SK-N-SH (cell line): ENCODE measurements around the gene FBLN7. TPM values are rescaled to one million over a fixed set of nuclear protein-coding genes. Genes with fewer than 3 reads are reported as not detected.

Source experiments
- CTCF ChIA-PET: fragments of 300-600, 350-600 bp; formaldehyde crosslinking; extraction: SDS; loops from one replicate; lab custom pipeline; 2021; lab: Yijun Ruan, JAX
- POLR2A ChIA-PET: fragments of 350-600 bp; sonication (Branson Sonifier 250); formaldehyde crosslinking; extraction: SDS; loops from one replicate; lab custom pipeline; 2020; ENCODE audit warnings: antibody characterized with exemption, inconsistent platforms; lab: Yijun Ruan, JAX
- DNase-seq: peaks from one replicate; pipeline ENCODE4 v3.0.0; 2012
- H2AFZ ChIP-seq: fragments of 200-600 bp; sonication (generic); 2 replicates; pipeline ENCODE4 v1.8.1; 2016; ENCODE audit warnings: antibody characterized with exemption, mild to moderate bottlenecking, low read depth
- H3F3A ChIP-seq: fragments of 200-600 bp; sonication (generic); replicated peaks from 2 replicates; pipeline ENCODE3; 2016; ENCODE audit warnings: antibody characterized with exemption, mild to moderate bottlenecking; ENCODE audit not compliant: insufficient read depth
- H3K27ac ChIP-seq, 2 experiments: fragments of 200-500 bp in 1 of 2; fragments of 200-600 bp in 1 of 2; sonication (Bioruptor generic) in 1 of 2; sonication (generic), shearing (Covaris generic) in 1 of 2; 2 replicates each; pipeline versions ENCODE4 v1.5.1 to v1.6.1; 2014 to 2016; ENCODE audit warnings: low read depth in 2 of 2, inconsistent platforms in 1 of 2, low read length in 1 of 2, mild to moderate bottlenecking in 1 of 2, mixed read lengths in 1 of 2
- H3K27me3 ChIP-seq: fragments of 200-600 bp; sonication (generic), shearing (Covaris generic); 2 replicates; pipeline ENCODE4 v1.6.1; 2016; ENCODE audit warnings: mixed run types; ENCODE audit not compliant: insufficient read depth
- H3K36me3 ChIP-seq, 2 experiments: fragments of 200-500 bp in 1 of 2; fragments of 200-600 bp in 1 of 2; sonication (Bioruptor generic) in 1 of 2; sonication (generic) in 1 of 2; replicated peaks in 1 of 2; 2 replicates each; pipeline versions ENCODE3 to v1.5.1; 2014 to 2016; ENCODE audit warnings: low read length in 1 of 2, mild to moderate bottlenecking in 1 of 2; ENCODE audit not compliant: insufficient read depth in 2 of 2, control insufficient read depth in 1 of 2
- H3K4me1 ChIP-seq, 2 experiments: fragments of 200-500 bp in 1 of 2; fragments of 200-600 bp in 1 of 2; sonication (Bioruptor generic) in 1 of 2; sonication (generic), shearing (Covaris generic) in 1 of 2; 2 replicates each; pipeline versions ENCODE4 v1.5.1 to v1.6.1; 2014 to 2016; ENCODE audit warnings: low read depth in 1 of 2, low read length in 1 of 2, mixed run types in 1 of 2; ENCODE audit not compliant: insufficient read depth in 2 of 2, control insufficient read depth in 1 of 2
- H3K4me2 ChIP-seq: fragments of 200-600 bp; sonication (generic), shearing (Covaris generic); 2 replicates; pipeline ENCODE4 v1.6.1; 2017; ENCODE audit warnings: mixed run types
- H3K4me3 ChIP-seq, 2 experiments: fragments of 200-500 bp in 1 of 2; fragments of 200-600 bp in 1 of 2; sonication (Bioruptor generic) in 1 of 2; sonication (generic), shearing (Covaris generic) in 1 of 2; 2 replicates each; pipeline versions ENCODE4 v1.5.1 to v1.8.1; 2014 to 2016; ENCODE audit warnings: low read depth in 2 of 2, inconsistent platforms in 1 of 2, low read length in 1 of 2, mild to moderate bottlenecking in 1 of 2, mixed read lengths in 1 of 2, moderate library complexity in 1 of 2
- H3K79me2 ChIP-seq: fragments of 200-600 bp; sonication (generic); 2 replicates; pipeline ENCODE4 v1.8.1; 2017; ENCODE audit warnings: mild to moderate bottlenecking; ENCODE audit not compliant: insufficient read depth
- H3K9ac ChIP-seq: fragments of 200-600 bp; sonication (generic); 2 replicates; pipeline ENCODE4 v1.6.1; 2017; ENCODE audit warnings: mixed run types
- H3K9me2 ChIP-seq: fragments of 200-600 bp; sonication (generic); 2 replicates; pipeline ENCODE4 v1.6.1; 2017; ENCODE audit warnings: mixed run types
- H3K9me3 ChIP-seq: fragments of 200-600 bp; sonication (generic); 2 replicates; pipeline ENCODE4 v1.6.1; 2017; ENCODE audit warnings: mixed run types, mild to moderate bottlenecking, moderate library complexity
- H4K20me1 ChIP-seq: fragments of 200-600 bp; sonication (generic); 2 replicates; pipeline ENCODE4 v1.6.1; 2017; ENCODE audit warnings: mild to moderate bottlenecking, mixed run types; ENCODE audit not compliant: insufficient read depth
- EP300 ChIP-seq, 2 experiments: IDR thresholded peaks; 2 replicates each; pipeline versions ENCODE4 v1.4.0 to v1.6.1; 2012; ENCODE audit warnings: borderline replicate concordance in 1 of 2, low read depth in 1 of 2, low read length in 1 of 2
- FOSL2 ChIP-seq: IDR thresholded peaks from 2 replicates; pipeline ENCODE4 v1.4.0; 2012; ENCODE audit warnings: low read depth, mild to moderate bottlenecking, moderate library complexity, borderline replicate concordance
- FOXJ3 ChIP-seq: sonication (generic); formaldehyde crosslinking; IDR thresholded peaks from 2 replicates; pipeline ENCODE4 v1.5.1; 2020; ENCODE audit warnings: mild to moderate bottlenecking, missing genetic modification reagents
- FOXM1 ChIP-seq: IDR thresholded peaks from 2 replicates; pipeline ENCODE4 v1.4.0; 2012; ENCODE audit warnings: low read depth, mild to moderate bottlenecking
- GABPA ChIP-seq: IDR thresholded peaks from 2 replicates; pipeline ENCODE4 v1.4.0; 2012; ENCODE audit warnings: low read depth, mild to moderate bottlenecking
- GATA2 ChIP-seq: sonication (generic); formaldehyde crosslinking; IDR thresholded peaks from 2 replicates; pipeline ENCODE4 v1.5.0; 2020; ENCODE audit warnings: mild to moderate bottlenecking, missing genetic modification reagents
- JUND ChIP-seq: IDR thresholded peaks from 2 replicates; pipeline ENCODE4 v1.4.0; 2012
- MEF2A ChIP-seq: IDR thresholded peaks from 2 replicates; pipeline ENCODE4 v1.4.0; 2012; ENCODE audit warnings: low read depth, borderline replicate concordance
- NFIC ChIP-seq: IDR thresholded peaks from 2 replicates; pipeline ENCODE4 v1.4.0; 2012; ENCODE audit warnings: borderline replicate concordance
- RCOR1 ChIP-seq: fragments of 150-350 bp; IDR thresholded peaks from 2 replicates; pipeline ENCODE4 v1.6.1; 2017; ENCODE audit warnings: antibody characterized with exemption, low read length
- SIN3A ChIP-seq: IDR thresholded peaks from 2 replicates; pipeline ENCODE4 v1.6.1; 2012; ENCODE audit warnings: low read depth, mild to moderate bottlenecking, low read length, moderate library complexity, borderline replicate concordance
- TAF1 ChIP-seq: IDR thresholded peaks from 2 replicates; pipeline ENCODE4 v1.6.1; 2012; ENCODE audit warnings: low read depth, mild to moderate bottlenecking, low read length, moderate library complexity, borderline replicate concordance
- TCF12 ChIP-seq: IDR thresholded peaks from 2 replicates; pipeline ENCODE4 v1.4.0; 2012
- YY1 ChIP-seq: IDR thresholded peaks from 2 replicates; pipeline ENCODE4 v1.4.0; 2012; ENCODE audit warnings: low read depth, mild to moderate bottlenecking
- WGBS: methylation state at CpG from one replicate; pipeline ENCODE4 v1.1.6; 2017; ENCODE audit warnings: low lambda C conversion rate; 5-methylcytosine and 5-hydroxymethylcytosine counted together
- polyA plus RNA-seq, 3 experiments: library from polyadenylated mRNA; depleted of rRNA; stranded (reverse); fragments of >200 nt; gene quantifications; 2 replicates each; pipeline ENCODE4 v1.2.3, GENCODE V29; 2012
- TF ChIP-seq, protein P1 (sequence below): IDR thresholded peaks from 2 replicates; pipeline ENCODE4; 2012
- TF ChIP-seq, protein P2 (sequence below): IDR thresholded peaks from 2 replicates; pipeline ENCODE4 v1.4.0; 2012; ENCODE audit warnings: low read depth, borderline replicate concordance
- TF ChIP-seq, protein P3 (sequence below): IDR thresholded peaks from 2 replicates; pipeline ENCODE4 v1.4.0; 2012; ENCODE audit warnings: low read depth, borderline replicate concordance
- TF ChIP-seq, protein P4 (sequence below): fragments of 200-600 bp; sonication (generic); IDR thresholded peaks from 2 replicates; pipeline ENCODE4 v1.6.1; 2017; ENCODE audit warnings: antibody characterized with exemption, mild to moderate bottlenecking, moderate library complexity

Gene FBLN7
- polyA plus RNA-seq, 1 of the 3 experiments (the other 2 are of a cell fraction): 4.4 TPM

DNA sequence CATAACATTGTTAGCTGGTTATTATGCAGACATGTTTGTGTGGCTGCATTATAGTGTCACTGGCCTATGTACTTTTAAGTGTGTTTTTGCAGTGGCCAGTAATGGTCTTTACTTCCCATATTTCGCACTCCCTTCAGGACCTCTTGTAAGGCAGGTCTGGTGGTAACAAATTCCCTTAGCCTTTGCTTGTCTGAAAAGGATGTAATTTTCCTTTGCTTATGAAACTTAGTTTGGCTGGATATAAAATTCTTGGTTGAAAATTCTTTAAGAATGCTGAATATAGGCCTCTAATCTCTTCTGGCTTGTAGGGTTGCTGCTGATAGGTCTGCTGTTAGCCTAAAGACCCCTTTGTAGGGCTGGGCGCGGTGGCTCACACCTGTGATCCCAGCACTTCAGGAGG, 82.0 kb downstream of the FBLN7 start:
- no peaks in the 10 kb centered on the region for H3K4me1 ChIP-seq
- H3K9me2 ChIP-seq: no peaks in the 10 kb centered on the region
- no peaks in the 10 kb centered on the region for H3K27me3 ChIP-seq
- no peak overlapping the region for H3K27ac ChIP-seq
- H3K9ac ChIP-seq: no peak overlapping the region
- ChIA-PET CTCF (no interaction called here), POLR2A (no interaction called here)
- no peaks in the 10 kb centered on the region for H3F3A ChIP-seq
- H3K36me3 ChIP-seq: peaks cover 24 to 30% of the 10 kb centered on the region in 2 experiments
- no peaks in the 10 kb centered on the region for H3K9me3 ChIP-seq
- no peaks in the 10 kb centered on the region for H4K20me1 ChIP-seq
- no peak for TF ChIP-seq SIN3A
- TF ChIP-seq FOSL2: no peak
- no peak for TF ChIP-seq TAF1
- no peak for TF ChIP-seq FOXJ3 (CRISPR knock-in tag)
- TF ChIP-seq, protein P1, sequence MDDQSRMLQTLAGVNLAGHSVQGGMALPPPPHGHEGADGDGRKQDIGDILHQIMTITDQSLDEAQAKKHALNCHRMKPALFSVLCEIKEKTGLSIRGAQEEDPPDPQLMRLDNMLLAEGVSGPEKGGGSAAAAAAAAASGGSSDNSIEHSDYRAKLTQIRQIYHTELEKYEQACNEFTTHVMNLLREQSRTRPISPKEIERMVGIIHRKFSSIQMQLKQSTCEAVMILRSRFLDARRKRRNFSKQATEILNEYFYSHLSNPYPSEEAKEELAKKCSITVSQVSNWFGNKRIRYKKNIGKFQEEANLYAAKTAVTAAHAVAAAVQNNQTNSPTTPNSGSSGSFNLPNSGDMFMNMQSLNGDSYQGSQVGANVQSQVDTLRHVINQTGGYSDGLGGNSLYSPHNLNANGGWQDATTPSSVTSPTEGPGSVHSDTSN: no peak
- no peak for TF ChIP-seq FOXM1
- TF ChIP-seq, protein P2, sequence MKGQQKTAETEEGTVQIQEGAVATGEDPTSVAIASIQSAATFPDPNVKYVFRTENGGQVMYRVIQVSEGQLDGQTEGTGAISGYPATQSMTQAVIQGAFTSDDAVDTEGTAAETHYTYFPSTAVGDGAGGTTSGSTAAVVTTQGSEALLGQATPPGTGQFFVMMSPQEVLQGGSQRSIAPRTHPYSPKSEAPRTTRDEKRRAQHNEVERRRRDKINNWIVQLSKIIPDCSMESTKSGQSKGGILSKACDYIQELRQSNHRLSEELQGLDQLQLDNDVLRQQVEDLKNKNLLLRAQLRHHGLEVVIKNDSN: no peak
- TF ChIP-seq NFIC: no peak
- TF ChIP-seq, protein P3, sequence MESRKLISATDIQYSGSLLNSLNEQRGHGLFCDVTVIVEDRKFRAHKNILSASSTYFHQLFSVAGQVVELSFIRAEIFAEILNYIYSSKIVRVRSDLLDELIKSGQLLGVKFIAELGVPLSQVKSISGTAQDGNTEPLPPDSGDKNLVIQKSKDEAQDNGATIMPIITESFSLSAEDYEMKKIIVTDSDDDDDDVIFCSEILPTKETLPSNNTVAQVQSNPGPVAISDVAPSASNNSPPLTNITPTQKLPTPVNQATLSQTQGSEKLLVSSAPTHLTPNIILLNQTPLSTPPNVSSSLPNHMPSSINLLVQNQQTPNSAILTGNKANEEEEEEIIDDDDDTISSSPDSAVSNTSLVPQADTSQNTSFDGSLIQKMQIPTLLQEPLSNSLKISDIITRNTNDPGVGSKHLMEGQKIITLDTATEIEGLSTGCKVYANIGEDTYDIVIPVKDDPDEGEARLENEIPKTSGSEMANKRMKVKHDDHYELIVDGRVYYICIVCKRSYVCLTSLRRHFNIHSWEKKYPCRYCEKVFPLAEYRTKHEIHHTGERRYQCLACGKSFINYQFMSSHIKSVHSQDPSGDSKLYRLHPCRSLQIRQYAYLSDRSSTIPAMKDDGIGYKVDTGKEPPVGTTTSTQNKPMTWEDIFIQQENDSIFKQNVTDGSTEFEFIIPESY: no peak
- TF ChIP-seq EP300 (IDR thresholded peaks at IDR 0.05; ENCODE audit: borderline replicate concordance in 1 of 2, low read depth in 1 of 2, low read length in 1 of 2): no peak
- no peak for TF ChIP-seq TCF12
- TF ChIP-seq GABPA: no peak
- no peak for TF ChIP-seq GATA2 (CRISPR knock-in tag)
- no peak for TF ChIP-seq JUND
- H3K79me2 ChIP-seq: no peaks in the 10 kb centered on the region
- H3K4me3 ChIP-seq: no peak overlapping the region
- no peak overlapping the region for H3K4me2 ChIP-seq
- H2AFZ ChIP-seq: no peak overlapping the region
- 98% methylated on average over 3 of the region's 3 CpGs for whole genome bisulfite sequencing
- DNase-seq: no peak

DNA sequence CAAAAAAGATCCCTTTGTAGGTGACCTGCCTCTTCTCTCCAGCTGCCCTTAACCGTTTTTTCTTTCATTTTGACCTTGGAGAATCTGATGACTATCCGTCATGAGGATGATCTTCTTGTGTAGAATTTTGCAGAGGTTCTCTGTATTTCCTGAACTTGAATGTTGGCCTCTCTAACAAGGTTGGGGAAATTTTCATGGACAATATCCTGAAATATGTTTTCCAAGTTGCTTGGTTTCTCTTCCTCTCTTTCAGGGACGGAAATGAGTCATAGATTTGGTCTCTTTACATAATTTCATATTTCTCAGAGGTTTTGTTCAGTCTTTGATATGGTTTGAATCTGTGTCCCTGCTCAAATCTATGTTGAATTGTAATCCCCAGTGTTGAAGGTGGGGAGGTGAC, 82.6 kb downstream of the FBLN7 start:
- 94% methylated on average over 3 of the region's 3 CpGs for WGBS
- Histone ChIP-seq H3K27me3 (no peaks in the 10 kb centered on the region), H3K4me2 (no peak overlapping the region), H3K9me2 (no peaks in the 10 kb centered on the region), H3K79me2 (no peaks in the 10 kb centered on the region), H3K27ac (no peak overlapping the region), H2AFZ (no peak overlapping the region), H3K9ac (no peak overlapping the region), H3F3A (no peaks in the 10 kb centered on the region), H3K4me1 (no peaks in the 10 kb centered on the region), H3K4me3 (no peak overlapping the region), H3K36me3 (peaks cover 18 to 25% of the 10 kb centered on the region in 2 experiments), H3K9me3 (no peaks in the 10 kb centered on the region), H4K20me1 (no peaks in the 10 kb centered on the region)
- ChIA-PET CTCF (no interaction called here), POLR2A (no interaction called here)
- TF ChIP-seq FOXM1 (no peak), RCOR1 (no peak), FOSL2 (no peak), MEF2A (no peak), YY1 (no peak)
- TF ChIP-seq, protein P4, sequence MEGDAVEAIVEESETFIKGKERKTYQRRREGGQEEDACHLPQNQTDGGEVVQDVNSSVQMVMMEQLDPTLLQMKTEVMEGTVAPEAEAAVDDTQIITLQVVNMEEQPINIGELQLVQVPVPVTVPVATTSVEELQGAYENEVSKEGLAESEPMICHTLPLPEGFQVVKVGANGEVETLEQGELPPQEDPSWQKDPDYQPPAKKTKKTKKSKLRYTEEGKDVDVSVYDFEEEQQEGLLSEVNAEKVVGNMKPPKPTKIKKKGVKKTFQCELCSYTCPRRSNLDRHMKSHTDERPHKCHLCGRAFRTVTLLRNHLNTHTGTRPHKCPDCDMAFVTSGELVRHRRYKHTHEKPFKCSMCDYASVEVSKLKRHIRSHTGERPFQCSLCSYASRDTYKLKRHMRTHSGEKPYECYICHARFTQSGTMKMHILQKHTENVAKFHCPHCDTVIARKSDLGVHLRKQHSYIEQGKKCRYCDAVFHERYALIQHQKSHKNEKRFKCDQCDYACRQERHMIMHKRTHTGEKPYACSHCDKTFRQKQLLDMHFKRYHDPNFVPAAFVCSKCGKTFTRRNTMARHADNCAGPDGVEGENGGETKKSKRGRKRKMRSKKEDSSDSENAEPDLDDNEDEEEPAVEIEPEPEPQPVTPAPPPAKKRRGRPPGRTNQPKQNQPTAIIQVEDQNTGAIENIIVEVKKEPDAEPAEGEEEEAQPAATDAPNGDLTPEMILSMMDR: no peak
- DNase-seq: no peak
